ENCODE measurements around the gene TMEM214.
A peak's percentile ranks its signal among the peaks of the same experiment; 100 is the strongest.

The TMEM214 gene

DNA sequence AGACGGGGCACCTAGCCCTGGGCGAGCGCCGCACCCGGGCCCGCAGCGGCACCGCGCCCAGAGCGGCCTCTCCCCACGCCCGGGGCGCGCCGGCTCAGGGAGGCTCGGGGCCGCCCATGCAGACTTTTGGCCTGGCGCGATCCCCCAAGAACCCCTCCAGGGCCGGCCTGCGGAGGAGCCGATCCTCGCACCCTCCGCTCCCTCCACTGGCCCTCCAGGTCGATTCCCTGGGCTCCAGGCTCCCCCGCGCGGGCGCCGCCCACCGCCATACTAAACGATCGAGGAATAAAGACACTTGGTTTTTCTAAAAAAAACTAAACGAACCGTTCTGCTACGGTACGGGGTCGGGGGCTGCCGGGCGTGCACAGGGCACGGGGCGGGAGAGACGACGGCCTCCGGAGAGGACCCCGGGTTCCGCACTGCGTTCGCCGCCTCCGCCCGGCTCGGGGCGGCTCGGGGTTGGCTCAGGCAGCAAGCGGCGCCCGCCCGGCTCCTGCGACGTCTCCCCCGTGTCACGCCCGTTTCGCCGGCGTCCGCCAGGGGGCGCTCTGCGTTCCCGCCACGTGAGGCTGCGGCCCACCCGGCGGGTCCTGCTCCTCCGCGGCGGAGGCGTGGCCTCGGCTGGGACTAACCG is 53.4 kb downstream of the TMEM214 start:
- peak; percentile 84 for DNase-seq

DNA sequence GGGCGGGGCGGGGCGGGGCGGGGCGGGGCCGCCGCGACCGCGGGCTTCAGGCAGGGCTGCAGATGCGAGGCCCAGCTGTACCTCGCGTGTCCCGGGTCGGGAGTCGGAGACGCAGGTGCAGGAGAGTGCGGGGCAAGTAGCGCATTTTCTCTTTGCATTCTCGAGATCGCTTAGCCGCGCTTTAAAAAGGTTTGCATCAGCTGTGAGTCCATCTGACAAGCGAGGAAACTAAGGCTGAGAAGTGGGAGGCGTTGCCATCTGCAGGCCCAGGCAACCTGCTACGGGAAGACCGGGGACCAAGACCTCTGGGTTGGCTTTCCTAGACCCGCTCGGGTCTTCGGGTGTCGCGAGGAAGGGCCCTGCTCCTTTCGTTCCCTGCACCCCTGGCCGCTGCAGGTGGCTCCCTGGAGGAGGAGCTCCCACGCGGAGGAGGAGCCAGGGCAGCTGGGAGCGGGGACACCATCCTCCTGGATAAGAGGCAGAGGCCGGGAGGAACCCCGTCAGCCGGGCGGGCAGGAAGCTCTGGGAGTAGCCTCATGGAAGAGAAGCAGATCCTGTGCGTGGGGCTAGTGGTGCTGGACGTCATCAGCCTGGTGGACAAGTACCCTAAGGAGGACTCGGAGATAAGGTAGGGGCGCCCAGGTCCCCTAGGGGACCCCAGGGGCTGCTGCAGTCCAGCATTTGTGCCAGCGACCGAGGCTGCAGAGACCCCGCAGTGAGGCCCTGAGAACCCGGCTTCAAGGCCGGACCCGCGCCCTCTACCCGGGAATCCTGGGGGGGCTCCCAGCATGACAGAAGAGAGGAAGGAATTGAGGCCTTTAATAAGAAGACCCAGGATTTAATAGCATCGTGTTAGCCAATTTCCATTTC is 54.2 kb downstream of the TMEM214 start, which contains the start of gene KHK:
KHK (plus strand) TSS at position 49 of the 870 bp plus-strand sequence; CDS start at position 537, 488 bp downstream.
- DNase-seq = peak; percentile 66

DNA sequence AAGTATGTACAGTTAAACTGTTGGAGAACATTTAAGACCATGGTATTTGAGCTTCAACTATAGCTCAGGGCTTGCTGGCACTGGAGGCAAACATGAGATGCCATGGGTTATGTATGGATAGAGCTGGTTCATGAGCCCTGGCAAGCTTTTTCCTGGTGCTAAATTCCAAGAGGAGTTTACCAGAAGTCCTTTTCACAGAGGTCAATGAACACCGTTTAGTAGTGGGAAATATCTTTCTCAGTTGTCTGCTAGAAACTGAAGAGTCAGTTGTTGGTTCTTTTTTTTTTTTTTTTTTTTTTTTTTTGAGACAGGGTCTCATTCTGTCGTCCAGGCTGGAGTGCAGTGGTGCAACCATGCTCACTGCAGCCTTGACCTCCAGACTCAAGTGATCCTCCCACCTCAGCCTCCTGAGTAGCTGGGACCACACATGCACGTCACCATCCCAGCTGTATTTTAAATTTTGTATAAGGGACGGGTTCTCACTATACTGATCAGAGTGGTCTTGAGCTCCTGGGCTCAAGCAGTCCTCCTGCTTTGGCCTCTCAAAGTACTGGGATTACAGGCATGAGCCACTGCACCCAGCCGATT is 55.2 kb downstream of the TMEM214 start:
- DNase-seq = no peak

DNA sequence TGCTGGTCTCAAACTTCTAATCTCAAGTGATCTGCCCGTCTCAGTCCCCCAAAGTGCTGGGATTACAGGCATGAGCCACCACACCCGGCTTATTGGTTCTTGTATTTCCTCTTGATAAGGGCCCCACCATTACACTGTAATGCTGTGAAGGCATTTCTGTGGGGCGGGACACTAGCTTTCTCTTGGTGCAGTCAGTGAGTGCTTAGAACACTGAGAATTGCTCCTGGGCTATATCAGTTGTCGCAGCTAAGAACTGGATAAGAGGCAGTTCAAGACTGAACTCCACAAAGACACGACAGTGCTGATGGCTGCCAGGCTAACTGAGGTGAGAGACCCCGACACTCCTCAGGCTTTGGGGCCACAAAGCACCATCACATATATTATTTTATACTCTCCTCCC is 55.9 kb downstream of the TMEM214 start:
- DNase-seq = no peak

DNA sequence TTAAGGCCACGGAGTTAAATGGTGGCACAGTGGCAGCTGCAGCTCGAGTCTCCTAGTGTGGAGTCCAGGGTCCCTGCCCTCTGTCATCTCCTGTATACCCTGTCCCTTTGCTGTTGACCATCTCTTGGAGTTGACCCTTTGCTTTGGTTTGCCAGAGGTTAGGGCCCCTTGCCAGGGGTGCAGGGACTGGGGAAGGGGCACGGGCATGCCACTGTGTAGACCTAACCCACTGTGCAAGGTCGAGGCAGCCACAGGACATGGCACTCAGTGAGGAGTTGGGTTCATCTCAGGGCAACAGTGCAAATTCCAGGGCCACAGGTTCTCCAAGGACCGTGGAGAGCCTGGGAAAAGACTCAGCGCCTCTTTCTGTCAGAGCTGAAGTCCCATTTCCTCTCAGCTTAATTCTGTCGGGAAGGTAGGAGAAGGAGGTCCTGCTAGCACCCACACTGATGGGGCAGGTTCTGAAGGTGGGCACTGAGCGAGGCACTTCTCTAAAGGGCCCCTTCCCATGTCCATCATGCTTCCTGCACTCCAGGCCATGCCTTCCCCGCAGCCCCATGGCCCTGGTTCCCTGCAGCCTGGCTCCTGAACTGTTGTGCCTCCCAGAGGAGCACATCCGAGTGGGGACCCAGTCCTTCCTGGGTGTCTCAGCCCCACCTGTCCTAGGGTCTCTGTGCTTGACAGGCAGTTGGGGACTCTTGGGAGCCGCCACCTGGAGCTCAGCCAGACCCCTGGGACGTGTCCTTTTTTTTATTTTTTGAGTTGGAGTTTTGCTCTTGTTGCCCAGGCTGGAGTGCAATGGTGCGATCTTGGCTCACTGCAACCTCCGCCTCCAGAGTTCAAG is 56.6 kb downstream of the TMEM214 start:
- DNase-seq = no peak

Data from DMS153 (cell line).